HUDEP-2 (cell line): ENCODE results near the gene JAKMIP3.

Source experiments
- DNase-seq, 76 experiments: peaks; one replicate each; lab custom pipeline; 2025; ENCODE audit not compliant: unreplicated experiment in 76 of 76; lab: John Stamatoyannopoulos, UW

Gene JAKMIP3

DNA sequence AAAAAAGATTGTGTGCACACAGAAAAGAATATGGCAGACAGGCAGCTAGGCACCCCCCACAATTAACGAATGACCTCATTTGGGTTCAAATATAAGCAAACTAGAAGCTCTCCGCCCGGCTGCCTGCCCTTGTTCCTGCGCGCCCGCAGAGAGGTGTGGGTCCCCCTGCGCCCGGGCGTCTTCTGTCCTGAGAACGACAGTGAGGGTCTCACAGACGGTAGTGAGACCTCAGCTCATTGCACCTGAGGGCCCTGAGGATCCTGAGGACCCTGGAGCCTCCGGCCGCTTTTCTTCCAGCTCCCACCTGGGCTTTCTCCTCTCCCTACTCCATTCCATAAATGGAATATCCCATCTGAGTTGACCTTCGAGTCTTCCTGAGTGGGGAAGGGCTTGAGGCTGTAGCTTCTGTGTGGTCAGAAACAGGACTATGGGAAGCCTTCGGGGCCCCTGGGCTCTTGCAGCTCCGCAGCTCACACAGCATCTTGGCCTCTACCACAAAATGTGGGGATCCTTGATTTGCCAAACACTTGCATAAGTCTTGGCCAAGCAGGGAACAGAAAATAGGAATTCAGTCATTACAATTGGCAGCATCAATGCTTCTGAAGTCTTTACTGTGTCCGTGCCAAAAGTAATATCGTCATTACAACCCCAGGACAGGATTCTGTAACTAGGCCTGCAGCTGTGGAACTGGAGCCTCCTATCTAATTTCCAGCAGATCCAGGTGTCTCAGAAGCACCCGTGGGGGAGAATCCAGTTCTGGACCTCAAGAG, 43.8 kb downstream of the JAKMIP3 start:
- no peak for DNase-seq

- DNase-seq, result no peak
Observed at GRCh38 chr10:132110111-132110521, 44.4 kb downstream of the JAKMIP3 start.

DNA sequence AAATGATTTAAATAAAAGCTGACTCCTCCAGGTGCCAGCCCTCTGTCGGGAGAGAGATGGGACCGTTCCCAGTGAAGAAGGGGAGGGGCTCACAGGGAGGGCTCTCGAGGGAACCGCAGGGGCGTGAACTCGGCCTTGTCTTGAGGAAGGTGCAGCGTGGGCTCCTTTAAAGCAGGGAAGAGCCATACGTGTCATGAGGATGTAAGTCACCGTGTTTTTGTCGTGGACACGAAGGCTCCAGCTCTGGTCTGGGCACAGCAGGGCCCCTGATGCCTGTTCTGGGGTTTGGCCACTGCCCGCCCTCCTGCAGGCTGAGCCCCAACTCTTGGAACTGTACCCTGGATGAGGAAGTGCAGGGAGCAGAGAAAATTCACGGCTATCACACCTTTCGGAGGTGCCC, 45.0 kb downstream of the JAKMIP3 start:
- DNase-seq, result no peak

GRCh38 chr10:132111121-132111731, 45.5 kb downstream of the JAKMIP3 start:
- DNase-seq, result no peak

GRCh38 chr10:132111871-132112341, 46.2 kb downstream of the JAKMIP3 start:
- DNase-seq, result no peak

DNA sequence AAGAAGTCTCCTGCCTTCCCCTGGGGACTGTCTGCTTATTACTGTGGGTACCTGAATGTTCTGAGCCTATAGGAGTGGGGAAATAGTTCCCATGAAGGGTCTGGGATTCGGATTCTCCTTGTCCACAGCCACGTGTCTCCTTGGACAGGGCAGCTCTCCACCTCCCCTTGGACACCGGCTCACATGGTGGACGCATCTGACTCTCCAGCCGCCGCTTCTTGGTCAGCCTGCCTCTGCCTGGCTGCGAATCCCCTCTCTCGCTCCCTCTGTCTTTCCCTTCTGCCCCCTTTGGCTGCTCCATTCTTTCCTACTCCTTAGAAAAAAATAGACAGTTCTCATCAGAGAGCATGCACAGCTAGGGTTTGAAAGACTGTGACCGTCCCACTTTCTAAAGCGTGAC, 46.9 kb downstream of the JAKMIP3 start:
- no peak for DNase-seq

DNA sequence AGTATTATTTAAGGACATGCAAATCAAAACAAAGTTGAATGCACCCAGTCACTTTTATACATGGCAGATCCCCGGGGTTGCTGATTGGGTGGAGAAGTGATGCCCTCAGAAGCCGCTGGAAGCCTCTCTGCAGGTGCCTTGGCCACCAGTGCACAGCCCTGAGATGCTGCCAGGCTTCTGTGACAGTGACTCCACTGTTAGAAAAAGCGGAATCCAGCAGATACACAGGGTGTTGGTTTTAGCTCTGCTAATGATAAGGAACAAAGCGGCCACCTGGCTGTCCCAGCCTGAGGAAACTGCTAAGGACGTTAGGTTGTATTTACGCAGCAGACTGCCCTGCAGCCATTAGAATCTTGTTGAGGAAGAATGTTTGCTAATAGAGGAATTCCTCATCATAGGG, 47.5 kb downstream of the JAKMIP3 start:
- DNase-seq, result no peak

DNA sequence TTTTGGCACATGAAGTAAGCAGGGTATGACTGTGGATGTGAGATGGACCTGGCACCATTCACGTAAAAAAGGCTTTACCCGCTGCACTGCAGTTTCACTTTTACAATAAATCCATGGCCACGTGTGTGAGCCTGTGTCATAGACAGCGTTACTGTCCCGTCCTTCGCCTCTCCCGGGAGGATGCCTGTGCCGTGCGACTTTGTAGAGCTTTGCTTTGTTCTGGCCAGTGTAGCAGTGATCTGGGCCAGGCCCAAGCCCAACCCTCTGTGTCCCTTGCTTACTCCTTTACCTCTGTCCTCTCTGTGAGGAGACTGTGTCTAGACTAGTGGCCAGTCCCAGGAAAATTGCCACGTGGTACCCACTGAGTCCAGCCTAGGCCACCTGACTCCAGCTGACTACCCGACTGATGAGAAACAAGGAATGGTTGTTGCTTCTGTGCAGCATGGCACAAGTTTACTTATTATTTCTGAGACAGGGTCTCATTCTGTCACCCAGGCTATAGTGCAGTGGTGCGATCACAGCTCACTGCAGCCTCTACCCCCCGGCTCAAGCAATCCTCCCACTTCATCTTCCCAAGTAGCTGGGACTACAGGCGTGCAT, 48.1 kb downstream of the JAKMIP3 start:
- DNase-seq, result no peak

DNA sequence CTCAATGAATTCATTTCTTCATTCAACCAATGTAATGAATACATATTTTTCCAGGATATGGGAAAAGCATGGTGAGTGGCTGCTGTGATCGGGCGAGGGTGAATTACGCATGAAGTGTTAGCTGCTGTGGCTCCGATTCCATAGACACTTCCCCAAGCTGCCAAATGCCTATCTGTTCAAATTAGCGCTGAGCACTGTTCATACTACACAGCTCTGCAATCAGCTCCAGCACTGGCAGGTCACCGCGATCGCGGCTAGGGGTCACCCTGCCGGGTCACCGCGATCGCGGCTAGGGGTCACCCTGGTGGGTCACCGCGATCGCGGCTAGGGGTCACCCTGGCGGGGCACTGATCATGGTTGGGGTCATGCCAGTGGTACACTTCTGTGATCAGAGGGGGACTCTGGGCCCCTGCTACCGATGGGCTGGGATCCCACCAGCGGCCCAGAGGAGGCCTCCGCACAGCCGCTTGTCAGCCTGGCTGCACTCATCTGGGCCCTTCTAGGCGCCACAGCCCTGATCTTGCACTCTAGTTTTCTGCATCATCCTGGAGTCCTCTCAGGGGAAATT, 49.3 kb downstream of the JAKMIP3 start:
- DNase-seq, result no peak
